Dermis microvascular lymphatic vessel endothelial cell (primary cell): ENCODE results near the gene TRPM2. TPM values are rescaled to one million over a fixed set of nuclear protein-coding genes. Genes with fewer than 3 reads are reported as not detected.

Experiments used
- DNase-seq, 2 donors: peaks; one replicate each; pipeline versions ENCODE4 v3.0.0 to v3.0.0-alpha.2; 2010; ENCODE audit warnings: low read depth in 2 of 2
- total RNA-seq: library from RNA; depleted of rRNA; stranded (reverse); fragments of >200 nt; gene quantifications from 2 replicates; pipeline ENCODE4 v1.2.1, GENCODE V29; 2014

TRPM2 gene
- total RNA-seq, 1 donor from 2014 or later, result 0.39 TPM

GRCh38 chr21:44322621-44323325 is 30.6 kb upstream of the TRPM2 start:
- no peak for DNase-seq

- no peak for DNase-seq
These were observed 29.8 kb upstream of the TRPM2 start for GRCh38 chr21:44323591-44323990.

- no peak for DNase-seq
These were observed 29.1 kb upstream of the TRPM2 start for GRCh38 chr21:44324106-44324853.

- no peak for DNase-seq
These were observed 28.6 kb upstream of the TRPM2 start for GRCh38 chr21:44324854-44325107.

GRCh38 chr21:44325386-44326271 is 27.8 kb upstream of the TRPM2 start:
- no peak for DNase-seq

GRCh38 chr21:44326272-44326647 is 27.2 kb upstream of the TRPM2 start:
- DNase-seq, result no peak

GRCh38 chr21:44326716-44327602 is 26.5 kb upstream of the TRPM2 start:
- no peak for DNase-seq

- DNase-seq, result no peak
These were observed 25.8 kb upstream of the TRPM2 start for GRCh38 chr21:44327603-44327974.

- DNase-seq, result no peak
These were observed 25.1 kb upstream of the TRPM2 start for GRCh38 chr21:44328242-44328895.

GRCh38 chr21:44329086-44329889 is 24.1 kb upstream of the TRPM2 start:
- no peak for DNase-seq

- no peak for DNase-seq
These were observed 23.3 kb upstream of the TRPM2 start for GRCh38 chr21:44329971-44330681.

GRCh38 chr21:44330698-44331097 is 22.7 kb upstream of the TRPM2 start:
- DNase-seq, result no peak

- no peak for DNase-seq
These were observed 22.2 kb upstream of the TRPM2 start for GRCh38 chr21:44331209-44331608.

GRCh38 chr21:44331650-44332307 is 21.6 kb upstream of the TRPM2 start:
- DNase-seq, result no peak

- DNase-seq, result no peak
These were observed 21.0 kb upstream of the TRPM2 start for GRCh38 chr21:44332383-44332782.

- DNase-seq, result no peak
These were observed 20.5 kb upstream of the TRPM2 start for GRCh38 chr21:44332965-44333364.

- no peak for DNase-seq
These were observed 19.7 kb upstream of the TRPM2 start for GRCh38 chr21:44333509-44334328.
